Gastrocnemius medialis (tissue), 4 donors: ENCODE results near the gene FGFRL1. TPM values are rescaled to one million over a fixed set of nuclear protein-coding genes. Genes with fewer than 3 reads are reported as not detected.

Experiments
- ATAC-seq, 2 donors: fragments of 150-250 bp; one replicate each; pipeline ENCODE4 v1.9.1; 2016
- DNase-seq, 2 donors: peaks; one replicate each; pipeline ENCODE4 v3.0.0-alpha.2; 2019
- H3K27ac ChIP-seq, 4 donors: fragments of 200-600 bp; sonication (generic); 1 replicate in 1 of 4; 2 replicates in 3 of 4; pipeline ENCODE4 v1.5.1; 2016 to 2018; ENCODE audit warnings: mild to moderate bottlenecking in 2 of 4, moderate library complexity in 1 of 4
- H3K27me3 ChIP-seq, 3 donors: fragments of 200-600 bp; sonication (generic) in 2 of 3; 1 replicate in 1 of 3; 2 replicates in 2 of 3; pipeline versions ENCODE4 v1.5.1 to v1.6.0; 2016 to 2019; ENCODE audit warnings: mild to moderate bottlenecking in 1 of 3, moderate library complexity in 1 of 3
- H3K36me3 ChIP-seq, 2 donors: fragments of 200-600 bp; sonication (generic) in 1 of 2; one replicate each; pipeline ENCODE4 v1.5.1; 2017 to 2018
- H3K4me1 ChIP-seq, 2 donors: fragments of 200-600 bp; sonication (generic) in 1 of 2; one replicate each; pipeline ENCODE4 v1.5.1; 2016 to 2017; ENCODE audit warnings: mild to moderate bottlenecking in 2 of 2
- H3K4me3 ChIP-seq, 4 donors: fragments of 200-600 bp; sonication (generic) in 3 of 4; 1 replicate in 1 of 4; 2 replicates in 3 of 4; pipeline ENCODE4 v1.5.1; 2016 to 2019; ENCODE audit warnings: mild to moderate bottlenecking in 2 of 4
- H3K9me3 ChIP-seq, 3 donors: fragments of 200-600 bp; sonication (generic) in 2 of 3; 1 replicate in 1 of 3; 2 replicates in 2 of 3; pipeline ENCODE4 v1.5.1; 2016 to 2019
- CTCF ChIP-seq, 5 experiments: fragments of 450-650 bp in 3 of 5; fragments of 200-600 bp in 2 of 5; sonication (generic) in 2 of 5; IDR thresholded peaks in 4 of 5; conservative IDR thresholded peaks in 1 of 5; 1 replicate in 4 of 5; 2 replicates in 1 of 5; pipeline ENCODE4 v1.5.1; 2016 to 2019; ENCODE audit warnings: antibody characterized with exemption in 5 of 5, mild to moderate bottlenecking in 3 of 5, moderate library complexity in 3 of 5
- POLR2A ChIP-seq, 2 donors: fragments of 450-650 bp; IDR thresholded peaks; one replicate each; pipeline ENCODE4 v1.6.1; 2017; ENCODE audit warnings: antibody characterized with exemption in 2 of 2, mild to moderate bottlenecking in 2 of 2, moderate library complexity in 2 of 2
- in situ Hi-C, 4 donors: fragments of 200-750 bp; cut with MboI; loops; one replicate each; pipeline versions ENCODE4 v1.15.0 to v1.8.0; 2017; ENCODE audit warnings: low sequenced_read_pairs in 4 of 4
- intact Hi-C: fragments of 100-400 bp; cut with DNase I; formaldehyde crosslinking; loops from one replicate; pipeline ENCODE4 v1.15.1; 2023; ENCODE audit warnings: low total_unique reads
- total RNA-seq, 4 donors: library from RNA; depleted of rRNA; stranded (reverse); fragments of >200 nt; gene quantifications; one replicate each; pipeline versions ENCODE4 v1.1.0 to v1.2.3, GENCODE V29; 2016

The FGFRL1 gene
- total RNA-seq, 4 donors from 2014 or later: 10.4 to 32.4 (median 15.2) TPM

- Histone ChIP-seq H3K36me3 (peaks cover 0 to 11% of the 10 kb centered on the region in 2 donors), H3K4me1 (peaks cover 2 to 9% of the 10 kb centered on the region in 2 donors), H3K27me3 (peaks cover 12 to 13% (median 12%) of the 10 kb centered on the region in 3 donors), H3K27ac (no peak overlapping the region), H3K4me3 (no peak overlapping the region), H3K9me3 (no peaks in the 10 kb centered on the region)
- DNase-seq (no peak), ATAC-seq (peak in 1 of 2 donors; percentile 44)
- intact Hi-C loops: no loop called here
- TF ChIP-seq POLR2A (IDR thresholded peaks at IDR 0.05) (no peak), CTCF (IDR thresholded peaks at IDR 0.05 in 4 of 5, conservative IDR thresholded peaks at IDR 0.05 in 1 of 5) (no peak)
- in situ Hi-C loops: no loop called here
Observed at GRCh38 chr4:992297-993110, 18.9 kb upstream of the FGFRL1 start.

- peaks cover 0 to 11% of the 10 kb centered on the region in 2 donors for H3K36me3 ChIP-seq
- H3K4me3 ChIP-seq: no peak within 1 kb of the TSS
- TF ChIP-seq CTCF (IDR thresholded peaks at IDR 0.05 in 4 of 5, conservative IDR thresholded peaks at IDR 0.05 in 1 of 5) (no peak), POLR2A (IDR thresholded peaks at IDR 0.05) (no peak)
- H3K4me1 ChIP-seq: peaks cover 7 to 8% of the 10 kb centered on the region in 2 donors
- no peak for ATAC-seq
- H3K27me3 ChIP-seq: peaks cover 20 to 22% (median 20%) of the 10 kb centered on the region in 3 donors
- in situ Hi-C loops (no loop called here), intact Hi-C loops (no loop called here)
- no peak within 1 kb of the TSS for H3K27ac ChIP-seq
- no peaks in the 10 kb centered on the region for H3K9me3 ChIP-seq
- DNase-seq: no peak
Observed at GRCh38 chr4:993111-994029, 18.1 kb upstream of the FGFRL1 start, which contains the start of gene SLC26A1. Gene SLC26A1 (minus strand): TSS chr4:993404. CDS start chr4:991703, 1,701 bp downstream.

GRCh38 chr4:995311-996026, 16.0 kb upstream of the FGFRL1 start:
- in situ Hi-C loops (no loop called here), intact Hi-C loops (no loop called here)
- no peak overlapping the region for H3K27ac ChIP-seq
- DNase-seq (no peak), ATAC-seq (no peak)
- H3K4me3 ChIP-seq: no peak overlapping the region
- H3K36me3 ChIP-seq: peaks cover 0 to 4% of the 10 kb centered on the region in 2 donors
- TF ChIP-seq POLR2A (IDR thresholded peaks at IDR 0.05): no peak
- H3K27me3 ChIP-seq: peaks cover 35 to 41% (median 36%) of the 10 kb centered on the region in 3 donors
- H3K4me1 ChIP-seq: peaks cover 7 to 8% of the 10 kb centered on the region in 2 donors
- no peaks in the 10 kb centered on the region for H3K9me3 ChIP-seq

- TF ChIP-seq CTCF (IDR thresholded peaks at IDR 0.05 in 4 of 5, conservative IDR thresholded peaks at IDR 0.05 in 1 of 5) (no peak), POLR2A (IDR thresholded peaks at IDR 0.05) (no peak)
- no peak overlapping the region for H3K27ac ChIP-seq
- H3K36me3 ChIP-seq: no peaks in the 10 kb centered on the region
- no peaks in the 10 kb centered on the region for H3K9me3 ChIP-seq
- DNase-seq: no peak
- no peak overlapping the region for H3K4me3 ChIP-seq
- peaks cover 43 to 49% (median 45%) of the 10 kb centered on the region in 3 donors for H3K27me3 ChIP-seq
- in situ Hi-C loops: no loop called here
- H3K4me1 ChIP-seq: peaks cover 7 to 8% of the 10 kb centered on the region in 2 donors
- intact Hi-C loops: no loop called here
- ATAC-seq: no peak
Observed at GRCh38 chr4:996030-996996, 15.1 kb upstream of the FGFRL1 start.
